Measurements from ENCODE around the gene NEMF. TPM values are rescaled to one million over a fixed set of nuclear protein-coding genes. Genes with fewer than 3 reads are reported as not detected.

Gene NEMF
- total RNA-seq, 1 experiment from 2014 or later, result 50.1 TPM

- Mint-ChIP-seq H3K27ac (peak overlapping the region; percentile 94), H3K4me3 (no peak overlapping the region), H3K4me1 (peaks cover 50% of the 10 kb centered on the region), H3K27me3 (ENCODE audit: low read depth) (no peaks in the 10 kb centered on the region), H3K36me3 (peaks cover 3% of the 10 kb centered on the region; the same call in 1 of the 2 replicates), H3K9me3 (peaks cover 7% of the 10 kb centered on the region)
- peak; percentile 10; the same call in 1 of the 2 replicates for ATAC-seq
- no peak for DNase-seq (ENCODE audit: low spot score)
- ChIA-PET CTCF (interaction anchor here (1.0 to 1.2 kb wide), 3 partner anchors 20 to 262 kb away, joined by 4 read pairs; no protein-coding TSS in a partner anchor), POLR2A (no interaction called here)
- TF ChIP-seq NFYB (CRISPR knock-in tag; conservative IDR thresholded peaks at IDR 0.05; ENCODE audit: low read depth), result no peak
- no peak for TF ChIP-seq SMAD4 (CRISPR knock-in tag; IDR thresholded peaks at IDR 0.05)
- no peak for TF ChIP-seq TP53 (CRISPR knock-in tag; IDR thresholded peaks at IDR 0.05)
- TF ChIP-seq NFE2L1 (CRISPR knock-in tag; IDR thresholded peaks at IDR 0.05), result no peak
- peak; percentile 92 for TF ChIP-seq ZNF121 (CRISPR knock-in tag; IDR thresholded peaks at IDR 0.05)
Measured at GRCh38 chr14:49882826-49883694, 30.5 kb upstream of the NEMF start.

GRCh38 chr14:49881350-49882001 is 28.9 kb upstream of the NEMF start:
- Mint-ChIP-seq H3K36me3 (peaks cover 3% of the 10 kb centered on the region; the same call in 1 of the 2 replicates), H3K4me1 (peaks cover 49% of the 10 kb centered on the region), H3K27me3 (ENCODE audit: low read depth) (no peaks in the 10 kb centered on the region), H3K4me3 (no peak overlapping the region), H3K27ac (peak overlapping the region; percentile 61; the same call in 1 of the 2 replicates), H3K9me3 (peaks cover 7% of the 10 kb centered on the region)
- ChIA-PET CTCF (interaction anchor here (0.6 to 3.5 kb wide), 8 partner anchors 11 to 260 kb away, joined by 3 to 47 read pairs (median 4); no protein-coding TSS in a partner anchor), POLR2A (no interaction called here)
- ATAC-seq (no peak), DNase-seq (ENCODE audit: low spot score) (no peak)
- TF ChIP-seq MAX (CRISPR knock-in tag; IDR thresholded peaks at IDR 0.05) (no peak), USF1 (CRISPR knock-in tag; IDR thresholded peaks at IDR 0.05) (no peak), CREB1 (CRISPR knock-in tag; IDR thresholded peaks at IDR 0.05) (no peak), AFF4 (CRISPR knock-in tag; IDR thresholded peaks at IDR 0.05; ENCODE audit: borderline replicate concordance) (no peak), ETV6 (CRISPR knock-in tag; IDR thresholded peaks at IDR 0.05) (no peak), GRHL2 (CRISPR knock-in tag; IDR thresholded peaks at IDR 0.05; ENCODE audit: insufficient replicate concordance, severe bottlenecking) (no peak), KAT7 (CRISPR knock-in tag; IDR thresholded peaks at IDR 0.05; ENCODE audit: borderline replicate concordance) (no peak)

- peaks cover 43% of the 10 kb centered on the region for H3K4me1 Mint-ChIP-seq
- CTCF ChIA-PET, result interaction anchor here (0.8 to 3.5 kb wide), 22 partner anchors 12 to 334 kb away, joined by 3 to 47 read pairs (median 5); partner anchors contain the start of genes ARF6, NEMF and VCPKMT
- POLR2A ChIA-PET, result interaction anchor here (0.6 to 1.1 kb wide), 3 partner anchors 11 to 18 kb away, joined by 3 to 5 read pairs (median 4); no protein-coding TSS in a partner anchor
- peaks cover 7% of the 10 kb centered on the region for H3K9me3 Mint-ChIP-seq
- TF ChIP-seq ERG (CRISPR knock-in tag; IDR thresholded peaks at IDR 0.05), result no peak
- no peak overlapping the region for H3K4me3 Mint-ChIP-seq
- no peaks in the 10 kb centered on the region for H3K27me3 Mint-ChIP-seq (ENCODE audit: low read depth)
- DNase-seq (ENCODE audit: low spot score), result no peak
- no peak for ATAC-seq
- H3K27ac Mint-ChIP-seq, result peak overlapping the region; percentile 80; the same call in 1 of the 2 replicates
- peaks cover 3% of the 10 kb centered on the region; the same call in 1 of the 2 replicates for H3K36me3 Mint-ChIP-seq
Measured at GRCh38 chr14:49880267-49881064, 27.9 kb upstream of the NEMF start.
